Activated CD8-positive, alpha-beta T cell treated with anti-CD3 and anti-CD28 coated beads, Interleukin-2, amount 10 ng/mL, durations not matched to agents 7 days and 5 days (primary cell): ENCODE results near the gene MAP1B. TPM values are rescaled to one million over a fixed set of nuclear protein-coding genes. Genes with fewer than 3 reads are reported as not detected.
A peak's percentile ranks its signal among the peaks of the same experiment; 100 is the strongest.

Experiments
- ATAC-seq: fragments of 150-1000 bp; cut with Tn5 transposase; one replicate; pipeline ENCODE4 v1.10.0; 2021; ENCODE audit warnings: moderate library complexity
- CTCF ChIA-PET: fragments of 350-600 bp; sonication (Branson Sonifier 250); formaldehyde crosslinking; loops from one replicate; lab custom pipeline; 2021; ENCODE audit warnings: antibody characterized with exemption; lab: Charles Lee
- POLR2A ChIA-PET: fragments of 350-600 bp; sonication (Branson Sonifier 250); formaldehyde crosslinking; loops from one replicate; lab custom pipeline; 2021; ENCODE audit warnings: antibody characterized with exemption; lab: Charles Lee
- DNase-seq: peaks from one replicate; pipeline ENCODE4 v3.0.0-alpha.2; 2020
- H3K27ac Mint-ChIP-seq: one replicate; pipeline ENCODE4 v1.8.0; 2021; ENCODE audit warnings: mild to moderate bottlenecking, mixed read lengths
- H3K27me3 Mint-ChIP-seq: one replicate; pipeline ENCODE4 v1.8.0; 2021; ENCODE audit warnings: low read depth, mixed read lengths
- H3K36me3 Mint-ChIP-seq: one replicate; pipeline ENCODE4 v1.8.0; 2021; ENCODE audit warnings: low read depth, mixed read lengths
- H3K4me1 Mint-ChIP-seq: one replicate; pipeline ENCODE4 v1.8.0; 2021; ENCODE audit warnings: low read depth, mixed read lengths
- H3K4me3 Mint-ChIP-seq: one replicate; pipeline ENCODE4 v1.8.0; 2021; ENCODE audit warnings: mild to moderate bottlenecking, mixed read lengths
- H3K9me3 Mint-ChIP-seq: one replicate; pipeline ENCODE4 v1.8.0; 2022; ENCODE audit warnings: mixed read lengths; ENCODE audit not compliant: insufficient read depth
- total RNA-seq, 2 experiments: library from RNA; stranded (reverse); gene quantifications; one replicate each; pipeline ENCODE4 v1.2.3, GENCODE V29; 2021

Gene MAP1B
- total RNA-seq, 2 experiments from 2014 or later = 0.03 TPM; not detected in 1

DNA sequence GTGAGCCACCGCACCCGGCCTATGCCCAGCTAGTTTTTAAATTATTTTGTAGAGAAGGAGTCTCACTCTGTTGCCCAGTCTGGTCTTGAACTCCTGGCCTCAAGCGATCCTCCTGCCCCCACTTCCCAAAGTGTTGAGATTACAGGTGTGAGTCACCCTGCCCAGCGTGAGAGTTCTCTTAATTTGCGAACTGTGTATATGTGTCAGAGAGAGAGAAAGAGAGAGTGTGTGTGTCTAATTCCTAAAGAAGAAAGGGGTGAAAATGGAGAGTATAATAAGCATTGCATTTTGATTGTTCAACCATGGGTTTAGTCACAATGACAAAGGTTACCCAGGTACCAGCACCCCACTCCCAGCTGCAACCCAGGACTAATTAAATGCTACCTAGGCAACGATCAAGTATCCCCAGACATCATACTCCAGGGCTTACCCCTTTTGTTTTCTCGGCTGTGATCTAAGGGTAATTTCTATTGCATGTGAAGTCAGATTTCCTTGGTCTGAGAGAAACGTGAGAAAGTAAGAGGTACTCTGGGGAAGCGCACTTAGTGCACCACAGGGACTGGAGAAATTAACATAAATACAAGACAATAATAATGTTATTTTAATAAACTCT, 16.6 kb downstream of the MAP1B start:
- Mint-ChIP-seq H3K27ac (no peak overlapping the region), H3K36me3 (no peaks in the 10 kb centered on the region), H3K27me3 (peaks cover 39% of the 10 kb centered on the region), H3K4me1 (no peaks in the 10 kb centered on the region), H3K9me3 (no peaks in the 10 kb centered on the region), H3K4me3 (no peak overlapping the region)
- POLR2A ChIA-PET = no interaction called here
- CTCF ChIA-PET = no interaction called here
- DNase-seq (no peak), ATAC-seq (no peak)

DNA sequence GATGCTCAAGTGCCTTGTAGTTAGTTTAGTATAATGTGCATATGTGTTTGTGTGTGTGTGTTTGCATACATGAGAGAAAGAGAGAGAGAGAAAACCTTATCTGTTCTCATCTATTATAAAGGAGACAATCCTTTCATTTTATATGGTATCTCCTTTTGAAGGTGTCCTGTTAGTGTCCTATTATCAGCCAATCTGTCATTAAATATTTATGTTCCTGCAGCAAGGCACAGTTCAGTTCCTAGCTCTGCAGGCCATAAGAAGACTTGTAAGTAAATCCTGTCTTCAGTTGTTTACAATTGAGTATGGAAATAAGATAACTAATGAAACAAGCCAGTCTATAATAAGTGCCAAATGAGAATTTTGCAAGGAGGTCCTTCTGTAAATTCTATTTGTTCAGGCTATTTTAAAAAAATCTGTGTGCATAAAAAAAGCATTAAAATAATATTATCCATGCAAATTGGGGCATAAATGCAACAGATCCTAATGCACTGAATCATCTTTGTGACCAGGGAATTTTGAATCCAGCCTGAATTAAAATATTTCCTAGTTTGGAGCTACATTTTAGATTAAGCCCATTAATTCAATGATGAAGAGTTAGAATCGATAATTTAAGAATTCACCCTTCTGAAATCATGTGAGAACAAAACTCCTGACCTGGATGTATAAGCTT, 18.1 kb downstream of the MAP1B start:
- ATAC-seq = no peak
- H3K27me3 Mint-ChIP-seq = peaks cover 38% of the 10 kb centered on the region

GRCh38 chr5:72125941-72126620, 18.8 kb downstream of the MAP1B start:
- H3K4me1 Mint-ChIP-seq = no peaks in the 10 kb centered on the region
- no peak overlapping the region for H3K27ac Mint-ChIP-seq
- POLR2A ChIA-PET = no interaction called here
- ATAC-seq = no peak
- no peak for DNase-seq
- CTCF ChIA-PET = no interaction called here
- H3K9me3 Mint-ChIP-seq = no peaks in the 10 kb centered on the region
- no peaks in the 10 kb centered on the region for H3K36me3 Mint-ChIP-seq
- no peak overlapping the region for H3K4me3 Mint-ChIP-seq
- peaks cover 40% of the 10 kb centered on the region for H3K27me3 Mint-ChIP-seq

More for the DNA sequence above, 18.1 kb downstream of the MAP1B start:
- no peaks in the 10 kb centered on the region for H3K4me1 Mint-ChIP-seq
- CTCF ChIA-PET = no interaction called here
- H3K9me3 Mint-ChIP-seq = no peaks in the 10 kb centered on the region
- POLR2A ChIA-PET = no interaction called here
- no peak overlapping the region for H3K4me3 Mint-ChIP-seq
- no peaks in the 10 kb centered on the region for H3K36me3 Mint-ChIP-seq
- H3K27ac Mint-ChIP-seq = no peak overlapping the region
- no peak for DNase-seq

- POLR2A ChIA-PET = no interaction called here
- CTCF ChIA-PET = no interaction called here
- Mint-ChIP-seq H3K36me3 (no peaks in the 10 kb centered on the region), H3K27me3 (peaks cover 41% of the 10 kb centered on the region), H3K9me3 (no peaks in the 10 kb centered on the region), H3K4me1 (no peaks in the 10 kb centered on the region), H3K27ac (no peak overlapping the region), H3K4me3 (no peak overlapping the region)
- DNase-seq = no peak
- no peak for ATAC-seq
Observed at GRCh38 chr5:72126796-72127195, 19.5 kb downstream of the MAP1B start.

DNA sequence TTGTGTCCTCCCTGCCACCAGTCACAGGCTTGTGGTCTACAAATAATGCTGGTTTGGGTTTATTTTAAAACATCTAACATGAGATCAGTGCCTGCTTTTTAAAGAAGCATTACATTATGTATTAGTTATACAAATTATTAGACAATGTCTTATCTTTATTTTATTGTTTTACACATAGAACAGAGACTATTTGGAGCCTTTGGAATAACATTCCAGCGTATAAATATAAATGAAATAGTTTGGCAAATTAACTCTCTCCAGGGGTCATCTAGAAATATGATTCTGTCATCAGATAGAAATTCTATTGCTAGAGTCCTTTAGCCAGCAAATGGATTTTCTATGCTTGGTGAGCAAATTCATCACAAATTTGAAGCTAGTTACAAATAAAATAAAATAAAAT, 22.4 kb downstream of the MAP1B start:
- ChIA-PET CTCF (no interaction called here), POLR2A (no interaction called here)
- H3K27ac Mint-ChIP-seq = no peak overlapping the region
- no peaks in the 10 kb centered on the region for H3K36me3 Mint-ChIP-seq
- ATAC-seq (no peak), DNase-seq (no peak)
- no peaks in the 10 kb centered on the region for H3K4me1 Mint-ChIP-seq
- peaks cover 43% of the 10 kb centered on the region for H3K27me3 Mint-ChIP-seq
- H3K4me3 Mint-ChIP-seq = no peak overlapping the region
- no peaks in the 10 kb centered on the region for H3K9me3 Mint-ChIP-seq

- Mint-ChIP-seq H3K4me3 (no peak overlapping the region), H3K36me3 (no peaks in the 10 kb centered on the region), H3K4me1 (no peaks in the 10 kb centered on the region), H3K27ac (no peak overlapping the region), H3K9me3 (no peaks in the 10 kb centered on the region), H3K27me3 (peaks cover 41% of the 10 kb centered on the region)
- POLR2A ChIA-PET = no interaction called here
- CTCF ChIA-PET = no interaction called here
- ATAC-seq (no peak), DNase-seq (no peak)
Observed at GRCh38 chr5:72130351-72130761, 23.1 kb downstream of the MAP1B start.

DNA sequence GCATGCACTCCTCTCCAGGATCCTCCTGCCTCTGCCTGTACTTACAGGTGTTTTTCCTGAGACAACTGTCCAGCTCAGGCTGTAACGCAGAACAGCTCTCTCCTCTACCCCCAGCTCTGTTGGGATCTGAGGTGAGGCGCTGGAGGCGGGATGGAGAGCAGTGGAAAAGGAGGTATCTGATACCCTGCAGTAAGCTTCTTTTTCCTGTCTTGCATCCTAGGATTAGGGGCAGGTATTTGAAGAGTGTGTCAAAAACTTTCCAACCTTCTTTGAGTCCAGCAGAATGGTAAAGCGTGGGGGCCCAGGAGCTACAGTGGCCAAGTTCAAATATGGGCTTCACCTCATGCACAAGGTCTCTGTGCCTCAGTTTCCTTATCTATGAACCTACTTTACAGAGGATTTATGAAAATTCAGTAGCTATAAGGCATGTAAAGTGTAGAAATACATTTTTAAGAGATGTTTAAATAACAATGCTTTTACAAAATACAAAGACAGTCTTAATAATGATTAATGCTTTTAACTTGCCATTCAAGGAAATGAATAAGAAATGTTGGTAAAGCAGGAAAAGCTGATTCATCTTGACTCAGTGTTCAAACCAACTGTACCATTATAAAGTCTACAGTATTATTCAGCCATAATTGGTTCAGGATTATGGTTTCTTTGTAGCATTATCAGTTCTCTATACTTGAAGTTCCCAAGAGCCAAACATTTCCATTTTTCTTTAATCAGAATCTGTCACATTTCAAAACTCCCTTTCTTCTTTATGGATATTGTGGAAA, 26.1 kb downstream of the MAP1B start:
- Mint-ChIP-seq H3K4me1 (peaks cover under 1% of the 10 kb centered on the region), H3K4me3 (no peak overlapping the region), H3K27me3 (peaks cover 38% of the 10 kb centered on the region), H3K27ac (no peak overlapping the region), H3K9me3 (no peaks in the 10 kb centered on the region), H3K36me3 (no peaks in the 10 kb centered on the region)
- CTCF ChIA-PET = interaction anchor here (1.0 kb wide), 1 partner anchor 175 kb away, joined by 3 read pairs; no protein-coding TSS in a partner anchor
- no peak for DNase-seq
- POLR2A ChIA-PET = no interaction called here
- no peak for ATAC-seq

DNA sequence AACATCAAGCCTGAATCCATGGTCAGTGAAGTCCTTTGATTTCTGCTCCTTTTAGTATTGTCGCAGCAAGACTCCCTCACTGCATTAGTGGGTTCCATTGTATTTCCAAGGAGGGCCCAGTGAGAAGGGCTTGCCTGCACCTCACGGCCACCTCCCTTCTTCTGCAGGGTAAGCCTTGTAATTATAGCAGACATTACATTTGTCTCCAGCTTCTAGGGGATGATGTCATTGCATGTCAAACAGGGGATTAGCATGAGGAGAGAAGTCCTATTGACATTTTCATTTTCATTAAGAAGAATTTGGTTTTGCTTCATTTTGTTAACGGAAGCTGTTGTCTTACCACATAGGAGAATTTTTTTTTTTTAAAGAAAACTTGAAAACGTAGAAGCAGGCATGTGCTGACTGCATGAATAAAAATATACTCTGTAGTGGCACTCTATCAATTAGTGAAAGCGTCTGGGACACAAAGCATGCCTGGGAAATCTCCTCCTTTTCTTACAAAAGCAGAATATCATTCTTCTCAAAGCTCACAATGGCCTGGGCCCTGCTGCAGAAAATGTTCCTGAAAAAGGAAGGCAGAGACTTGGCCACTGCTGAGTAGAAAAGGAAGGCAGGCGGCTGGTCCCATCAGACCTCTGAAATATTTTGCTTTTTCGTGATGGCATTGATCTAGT, 27.1 kb downstream of the MAP1B start:
- CTCF ChIA-PET = interaction anchor here (0.6 to 1.0 kb wide), 2 partner anchors 174 to 268 kb away, joined by 3 read pairs; no protein-coding TSS in a partner anchor
- Mint-ChIP-seq H3K4me1 (peaks cover 11% of the 10 kb centered on the region), H3K27me3 (peaks cover 44% of the 10 kb centered on the region)

DNA sequence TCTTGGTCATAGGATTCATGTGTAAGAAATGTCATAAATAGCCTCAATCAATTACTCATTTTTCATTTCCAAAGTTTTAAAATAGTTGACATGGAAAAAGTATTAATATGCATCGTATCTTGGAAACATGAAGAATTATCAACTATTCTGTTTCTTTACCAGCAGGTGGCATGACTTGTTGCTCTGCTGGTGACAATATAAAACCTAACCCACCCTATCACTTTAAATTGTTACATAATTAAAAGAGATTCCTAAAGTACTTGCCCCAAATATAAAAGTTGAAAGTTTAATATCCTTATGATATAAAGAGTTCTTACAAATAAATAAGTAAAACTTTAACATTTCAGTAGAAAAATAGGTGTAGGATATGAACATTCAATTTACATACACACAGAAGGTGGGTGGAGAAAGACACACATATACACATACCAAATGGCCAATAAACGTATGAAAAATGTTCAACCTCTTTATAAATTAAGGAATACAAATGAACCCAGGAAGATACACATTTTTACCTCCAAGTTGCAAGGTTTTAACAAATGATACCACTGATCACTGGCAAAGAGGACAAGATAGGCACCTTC, 30.6 kb downstream of the MAP1B start:
- Mint-ChIP-seq H3K27ac (no peak overlapping the region), H3K36me3 (no peaks in the 10 kb centered on the region), H3K9me3 (no peaks in the 10 kb centered on the region), H3K4me3 (no peak overlapping the region), H3K4me1 (peaks cover 14% of the 10 kb centered on the region), H3K27me3 (peaks cover 49% of the 10 kb centered on the region)
- ATAC-seq (no peak), DNase-seq (no peak)
- ChIA-PET POLR2A (no interaction called here), CTCF (interaction anchor here (1.1 kb wide), 2 partner anchors 132 to 170 kb away, joined by 5 to 12 read pairs; no protein-coding TSS in a partner anchor)

More for the DNA sequence above, 27.1 kb downstream of the MAP1B start:
- no peak overlapping the region for H3K4me3 Mint-ChIP-seq
- ATAC-seq (no peak), DNase-seq (no peak)
- H3K27ac Mint-ChIP-seq = no peak overlapping the region
- H3K9me3 Mint-ChIP-seq = no peaks in the 10 kb centered on the region
- POLR2A ChIA-PET = no interaction called here
- H3K36me3 Mint-ChIP-seq = no peaks in the 10 kb centered on the region

DNA sequence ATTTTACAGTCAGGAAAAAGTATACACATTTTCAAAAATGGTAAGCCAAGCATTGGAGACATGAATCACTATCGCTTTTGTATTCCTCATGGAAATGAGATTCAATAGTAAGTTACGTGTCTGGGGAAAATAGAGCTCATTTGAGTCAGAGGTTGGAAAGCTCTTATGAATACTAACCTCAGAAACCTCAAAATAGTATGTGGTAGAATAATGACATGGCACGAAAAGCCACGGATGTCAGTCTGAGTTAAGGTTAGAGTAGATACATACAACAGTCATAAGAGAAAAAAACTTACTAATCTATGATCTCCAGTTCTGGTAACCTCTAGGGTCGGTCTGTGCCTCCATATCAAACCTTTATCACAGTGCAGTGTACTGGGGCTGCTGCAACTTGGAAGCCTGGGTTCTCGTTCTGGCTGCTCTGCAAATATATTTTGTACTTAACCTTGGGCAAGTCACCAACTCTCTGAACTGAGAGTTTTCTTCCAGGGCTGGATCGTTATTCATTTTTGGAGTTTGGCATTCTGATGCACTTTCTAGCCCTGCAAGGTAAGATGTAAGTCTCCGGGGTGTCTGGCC, 31.8 kb downstream of the MAP1B start:
- peak; percentile 21 for DNase-seq
- Mint-ChIP-seq H3K4me1 (peaks cover 14% of the 10 kb centered on the region), H3K27me3 (peaks cover 46% of the 10 kb centered on the region), H3K36me3 (no peaks in the 10 kb centered on the region), H3K27ac (no peak overlapping the region), H3K4me3 (no peak overlapping the region), H3K9me3 (no peaks in the 10 kb centered on the region)
- POLR2A ChIA-PET = no interaction called here
- CTCF ChIA-PET = interaction anchor here (0.6 to 0.7 kb wide), 2 partner anchors 96 to 169 kb away, joined by 3 to 7 read pairs; no protein-coding TSS in a partner anchor
- peak; percentile 88 for ATAC-seq

- no peak for ATAC-seq
Observed at GRCh38 chr5:72140711-72141110, 33.4 kb downstream of the MAP1B start.

More at GRCh38 chr5:72140711-72141110, 33.4 kb downstream of the MAP1B start:
- ChIA-PET CTCF (no interaction called here), POLR2A (no interaction called here)
- no peak for DNase-seq
- H3K9me3 Mint-ChIP-seq = no peaks in the 10 kb centered on the region
- no peaks in the 10 kb centered on the region for H3K36me3 Mint-ChIP-seq
- no peak overlapping the region for H3K27ac Mint-ChIP-seq
- no peak overlapping the region for H3K4me3 Mint-ChIP-seq
- H3K4me1 Mint-ChIP-seq = peaks cover 14% of the 10 kb centered on the region
- H3K27me3 Mint-ChIP-seq = peaks cover 52% of the 10 kb centered on the region
